GM18526 (cell line): ENCODE data around the gene OTUB2.

Source experiments
- POLR2A ChIP-seq: IDR thresholded peaks from 3 replicates; pipeline ENCODE4 v1.6.1; 2011; ENCODE audit not compliant: insufficient read length; ENCODE audit errors: extremely low read depth

The OTUB2 gene

DNA sequence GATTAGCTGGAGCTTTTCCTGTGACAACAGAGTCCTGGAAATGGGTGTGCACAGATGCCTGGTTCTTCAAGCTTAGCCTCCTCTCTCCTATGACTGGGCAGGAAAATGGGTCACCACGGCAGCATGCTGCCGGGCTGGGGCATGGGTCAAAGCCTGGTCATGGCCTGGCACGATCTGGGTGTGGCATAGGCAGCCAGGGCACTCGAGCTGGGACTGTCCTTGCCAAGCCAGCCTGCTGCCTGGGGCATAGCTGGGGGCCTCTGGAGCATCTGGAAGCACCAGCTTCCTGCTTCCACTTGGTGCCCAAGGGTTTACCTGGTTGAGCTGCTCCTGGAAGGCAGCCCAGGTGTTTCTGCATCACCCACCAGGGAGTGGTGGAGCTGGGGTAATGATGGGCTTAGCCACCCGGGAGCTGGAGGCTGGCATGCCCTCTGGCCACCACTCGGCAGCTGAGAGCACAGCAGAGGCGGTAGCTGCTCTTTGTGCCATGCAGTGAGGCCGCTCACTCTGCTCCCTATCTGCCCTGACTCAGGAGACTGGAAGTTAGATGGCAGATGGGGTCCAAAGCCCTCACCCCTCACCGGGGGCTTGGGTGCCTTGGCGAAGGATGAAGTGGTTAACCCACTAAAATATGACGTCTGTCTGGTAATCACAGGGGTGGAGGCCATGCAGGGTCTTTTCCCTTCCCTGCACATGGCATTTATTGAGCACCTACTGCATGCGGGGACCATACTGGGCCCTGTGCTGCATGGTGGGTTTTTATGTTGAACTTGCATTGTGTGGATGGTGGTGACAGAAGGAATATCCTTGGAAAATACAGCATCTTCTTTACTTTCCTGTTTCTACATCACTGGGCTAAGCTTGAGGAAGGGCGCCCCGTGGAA, 1.7 kb downstream of the OTUB2 start:
- no peak for TF ChIP-seq POLR2A

DNA sequence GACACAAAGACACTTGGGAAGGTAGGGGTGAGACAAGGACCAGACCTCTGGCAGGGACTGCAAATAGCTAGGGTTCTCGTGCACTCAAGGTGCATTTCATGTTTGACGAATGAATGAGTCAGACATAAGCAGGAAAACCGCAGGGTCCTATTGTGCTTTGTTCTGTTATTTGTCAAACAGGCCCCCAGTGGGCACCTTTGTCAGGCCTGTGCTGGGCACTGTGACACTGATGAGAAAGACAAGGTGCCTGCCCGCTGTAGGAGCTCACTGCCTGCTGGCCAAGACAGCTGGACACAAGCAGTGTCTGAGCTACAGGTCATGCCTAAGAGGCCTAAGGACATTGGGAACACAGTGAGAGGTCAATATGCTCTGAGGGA, 2.3 kb downstream of the OTUB2 start:
- TF ChIP-seq POLR2A = no peak

DNA sequence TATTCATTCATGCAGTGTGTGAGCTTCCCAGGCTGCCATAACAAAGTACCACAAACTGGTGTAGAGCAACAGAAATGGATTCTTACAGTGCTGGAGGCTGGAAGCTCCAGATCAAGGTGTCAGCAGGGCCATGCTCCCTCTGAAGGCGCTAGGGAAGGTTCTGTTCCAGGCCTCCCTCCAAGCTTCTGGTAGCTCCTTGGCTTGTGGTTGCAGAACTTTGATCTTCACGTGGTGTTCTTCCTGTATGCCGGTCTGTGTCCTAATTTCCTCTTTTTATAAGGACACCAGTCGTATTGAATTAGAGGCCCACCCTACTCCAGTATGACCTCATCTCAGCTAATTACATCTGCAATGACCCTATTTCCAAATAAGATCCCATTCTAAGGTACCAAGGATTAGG, 3.1 kb downstream of the OTUB2 start:
- no peak for TF ChIP-seq POLR2A

DNA sequence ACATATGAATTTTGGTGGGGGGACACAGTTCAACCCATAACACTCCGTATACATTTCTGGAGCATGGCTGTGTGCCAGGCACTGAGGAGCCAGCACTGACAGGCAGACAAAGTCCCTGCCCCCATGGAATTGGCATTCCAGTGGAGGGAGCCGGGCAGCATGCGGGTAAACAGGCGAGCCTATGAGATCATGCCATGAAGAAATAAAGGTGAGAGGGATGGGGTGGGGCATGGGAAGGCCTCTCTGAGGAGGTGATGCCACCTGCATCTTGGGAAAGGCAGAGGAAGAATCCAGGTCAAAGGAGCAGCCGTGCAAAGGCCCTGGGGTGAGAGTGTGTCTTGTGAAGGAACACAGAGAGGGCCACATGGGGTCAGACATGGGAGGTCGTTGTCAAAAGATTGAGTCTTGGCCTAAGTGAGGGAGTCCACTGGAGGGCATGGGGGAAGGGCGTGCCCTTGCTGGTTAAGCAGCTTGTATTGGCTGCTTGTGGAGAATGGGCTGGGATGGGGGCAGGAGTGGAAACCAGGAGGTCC, 3.6 kb downstream of the OTUB2 start:
- no peak for TF ChIP-seq POLR2A

DNA sequence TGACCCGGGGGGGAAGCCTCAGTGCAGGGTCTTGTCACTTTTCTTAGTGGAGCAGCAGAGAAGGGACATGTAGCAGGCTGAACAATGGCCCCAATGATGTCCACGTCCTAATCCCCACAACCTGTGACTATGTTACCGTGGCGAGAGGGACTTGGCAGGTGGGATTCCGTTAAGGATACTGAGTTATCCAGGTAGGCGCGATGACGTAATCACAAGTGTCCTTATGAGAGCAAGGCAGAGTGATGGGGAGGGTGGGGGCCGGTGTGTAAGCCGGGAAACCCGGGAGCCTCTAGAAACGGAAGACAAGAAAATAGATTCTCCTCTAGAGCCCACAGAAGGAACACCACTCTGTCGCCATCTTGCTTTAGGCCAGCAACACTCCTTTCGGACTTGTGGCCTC, 4.4 kb downstream of the OTUB2 start:
- no peak for TF ChIP-seq POLR2A

DNA sequence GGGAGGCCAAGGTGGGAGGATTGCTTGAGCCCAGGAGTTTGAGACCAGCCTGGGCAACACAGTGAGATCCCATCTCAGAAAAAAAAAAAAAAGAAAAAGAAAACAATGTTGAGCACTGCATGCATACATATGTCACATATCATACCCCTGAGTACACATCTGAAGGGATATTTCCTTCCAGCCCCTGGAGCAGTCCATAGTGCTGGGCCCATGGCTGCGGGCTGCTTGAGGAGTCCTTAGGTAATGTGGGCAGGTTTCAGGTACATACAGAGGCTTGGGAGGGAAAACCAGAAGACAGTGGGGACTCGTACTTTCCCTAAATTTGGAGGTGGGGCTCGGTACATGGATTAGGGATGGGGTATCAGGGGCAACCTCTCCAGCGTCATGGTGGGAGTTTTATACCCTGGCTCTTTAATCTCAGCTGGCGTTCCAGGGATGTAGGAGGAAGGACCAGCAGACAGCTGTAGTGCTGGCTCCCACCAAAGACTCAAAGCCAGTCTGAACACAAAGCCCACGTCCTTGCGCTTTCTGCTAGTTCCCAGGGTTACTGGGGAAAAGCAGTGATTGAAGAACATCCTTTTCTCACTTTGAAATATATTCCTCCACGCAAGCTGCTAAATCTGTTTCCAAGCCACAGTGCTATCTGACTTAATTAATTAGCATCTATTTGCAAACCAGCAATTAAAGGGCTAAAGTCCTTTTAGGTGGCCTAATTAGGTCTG, 5.2 kb downstream of the OTUB2 start:
- no peak for TF ChIP-seq POLR2A

DNA sequence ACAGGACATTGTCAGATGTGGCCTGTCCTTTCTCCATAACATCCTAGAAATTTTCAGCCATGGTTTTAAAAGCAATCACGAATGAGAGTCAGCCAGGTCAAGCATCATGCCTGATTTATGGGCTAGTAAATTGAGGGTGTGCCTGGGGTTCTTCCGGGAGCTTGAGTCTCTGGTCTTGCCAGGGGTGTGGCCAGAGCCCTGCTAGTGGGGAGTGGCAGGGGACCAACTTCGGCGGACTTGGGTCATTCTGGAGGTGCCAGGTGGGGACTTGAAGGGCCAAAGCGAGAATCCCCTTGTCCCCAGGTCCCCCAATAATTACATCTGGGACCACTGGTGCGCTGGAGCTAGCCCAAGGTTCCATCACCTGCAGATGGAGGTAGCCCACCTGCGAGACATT, 5.7 kb downstream of the OTUB2 start:
- no peak for TF ChIP-seq POLR2A

DNA sequence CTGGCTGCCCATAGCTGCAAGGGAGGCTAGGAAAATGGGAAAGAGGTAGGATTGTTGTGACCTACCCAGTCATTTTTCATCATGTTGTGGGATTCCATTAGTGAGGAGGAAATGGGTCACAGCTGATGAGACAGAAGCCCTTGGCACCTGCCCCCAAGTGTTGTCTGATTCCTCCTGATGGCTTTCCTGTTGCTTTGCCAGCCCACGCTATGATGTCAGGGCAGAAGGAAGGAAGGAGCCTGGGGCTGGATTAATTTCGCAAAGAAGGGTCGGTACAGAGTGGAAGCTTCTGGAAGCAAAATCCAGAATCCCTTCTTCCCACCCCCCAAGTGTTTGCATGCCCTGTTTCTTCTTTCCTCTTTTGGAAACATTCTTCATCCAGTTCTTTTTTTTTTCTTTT, 8.7 kb downstream of the OTUB2 start:
- no peak for TF ChIP-seq POLR2A

DNA sequence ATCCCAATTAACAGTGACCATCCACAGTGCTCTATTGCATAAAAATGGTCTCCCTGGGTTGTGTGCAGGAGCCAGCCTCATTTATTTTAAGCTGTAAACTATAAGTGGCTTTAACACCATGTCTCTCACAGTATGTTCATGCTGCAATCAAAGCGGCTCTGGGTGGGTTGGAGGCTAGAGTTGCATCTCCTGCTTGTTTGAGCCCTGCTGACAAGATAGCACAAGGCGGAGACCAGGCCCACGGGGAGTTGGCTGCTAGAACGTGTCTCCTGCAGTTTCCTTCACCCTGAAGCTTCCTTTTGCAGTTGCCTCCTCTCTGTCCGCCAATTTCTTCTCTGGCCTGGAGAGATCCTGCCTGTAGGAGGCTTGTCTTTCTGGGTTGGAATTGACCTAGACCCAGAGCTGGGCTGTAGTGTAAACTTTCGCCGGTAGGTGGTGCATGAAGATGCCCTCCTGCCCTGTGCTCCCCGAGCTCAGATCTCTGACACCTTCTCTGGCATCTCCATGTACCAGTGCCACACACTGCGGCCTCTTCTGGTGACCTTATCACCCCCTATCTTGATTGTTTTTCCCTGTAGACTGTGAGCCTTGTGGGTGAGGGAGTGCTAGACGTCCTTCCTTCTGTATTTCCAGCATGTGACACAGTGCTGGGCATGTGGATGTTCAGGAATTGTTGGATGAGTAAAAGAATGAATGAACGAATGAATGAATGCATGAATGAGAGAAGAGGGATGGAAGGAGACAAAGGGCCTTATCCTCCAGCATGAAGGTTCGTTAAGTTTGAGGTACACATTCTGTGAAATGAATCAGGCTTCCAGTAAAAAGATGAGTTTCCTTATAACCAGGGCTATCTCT, 10.4 kb downstream of the OTUB2 start:
- no peak for TF ChIP-seq POLR2A

DNA sequence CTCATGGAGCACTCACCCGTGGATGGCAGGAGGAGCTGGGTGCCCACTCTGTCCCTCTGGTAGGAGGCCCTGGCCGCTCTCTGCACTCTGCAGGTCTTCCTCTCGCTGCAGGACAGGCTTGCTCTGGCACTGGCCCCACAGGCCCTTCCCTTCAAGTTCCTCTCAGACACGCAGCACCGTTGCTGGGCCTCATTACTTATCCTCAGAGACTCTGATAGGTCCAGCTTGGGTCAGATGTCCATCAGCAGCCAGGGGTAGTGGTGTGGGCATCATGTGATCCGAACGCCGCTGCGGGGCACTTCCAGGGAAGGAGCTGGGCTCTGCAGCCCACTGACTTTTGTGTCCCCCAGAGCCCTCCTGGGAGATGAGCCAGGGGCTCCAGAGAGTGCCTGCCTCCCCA, 11.8 kb downstream of the OTUB2 start:
- TF ChIP-seq POLR2A = no peak

DNA sequence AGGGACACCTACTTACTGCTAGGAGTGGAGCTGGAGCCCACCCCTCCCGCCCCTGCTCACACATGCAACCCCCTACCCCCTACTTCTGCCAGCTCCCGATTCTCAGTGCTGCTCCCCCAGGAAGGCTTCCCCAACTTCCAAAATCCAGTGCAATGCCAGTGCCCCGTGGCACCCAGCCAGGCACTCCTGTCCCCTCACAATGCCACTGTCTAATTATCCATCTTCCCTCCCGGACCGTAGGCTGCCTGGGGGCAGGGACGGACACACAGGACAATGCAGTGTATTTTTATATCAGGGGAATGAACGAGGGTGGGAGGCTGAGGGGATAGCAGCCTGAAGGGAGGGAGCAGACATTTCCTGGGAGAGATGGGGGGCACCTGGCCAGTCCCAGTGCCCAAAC, 12.4 kb downstream of the OTUB2 start:
- TF ChIP-seq POLR2A = no peak

DNA sequence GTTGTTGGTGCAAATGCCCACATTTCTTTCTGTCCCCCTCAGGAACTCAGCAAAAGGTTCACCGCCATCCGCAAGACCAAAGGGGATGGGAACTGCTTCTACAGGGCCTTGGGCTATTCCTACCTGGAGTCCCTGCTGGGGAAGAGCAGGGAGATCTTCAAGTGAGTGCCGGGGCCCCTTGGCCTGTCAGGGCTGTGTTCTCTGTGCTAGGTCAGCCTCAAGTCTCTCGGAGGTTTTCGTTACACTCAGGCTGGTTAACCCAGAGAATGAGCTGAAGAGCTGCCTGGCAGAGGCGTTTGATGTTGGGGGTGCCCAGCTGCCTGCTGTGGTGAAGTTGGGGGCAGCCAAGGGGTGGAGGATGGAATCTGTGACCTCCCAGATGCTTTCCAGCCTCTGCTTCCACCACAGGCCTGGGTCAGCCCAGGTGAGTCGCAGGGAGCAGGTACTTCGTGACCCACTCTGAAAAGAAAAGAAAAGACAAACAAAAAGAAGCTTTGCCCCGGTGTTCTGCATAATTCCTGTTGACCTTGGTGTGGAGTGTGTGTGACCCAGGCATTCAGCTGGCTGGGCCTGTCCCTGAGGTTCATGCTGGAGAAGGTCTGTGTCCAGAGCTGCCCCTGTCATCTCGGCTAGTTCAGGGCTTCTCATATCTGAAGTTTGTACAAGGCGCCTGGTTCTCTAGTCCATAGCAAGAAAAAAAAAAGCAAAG, 12.9 kb downstream of the OTUB2 start:
- no peak for TF ChIP-seq POLR2A

DNA sequence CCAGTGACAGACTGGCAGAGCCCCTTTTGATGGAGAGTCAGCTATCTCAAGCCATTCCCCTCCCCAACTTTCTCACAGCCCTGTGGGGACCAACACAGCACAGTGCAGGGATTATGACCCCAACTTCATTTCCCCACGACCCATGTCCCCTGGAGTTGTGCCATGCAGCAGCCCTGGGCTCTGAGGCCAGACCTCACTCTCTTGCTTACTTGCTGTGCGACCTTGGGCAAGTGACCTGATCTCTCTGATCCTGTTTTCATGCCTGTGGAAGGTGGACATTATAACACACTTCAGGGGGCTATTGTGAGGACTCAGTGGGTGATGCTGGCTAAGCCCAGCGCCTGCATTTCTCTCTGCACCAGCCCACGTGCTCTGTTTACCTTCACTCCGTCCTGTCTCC, 14.1 kb downstream of the OTUB2 start:
- no peak for TF ChIP-seq POLR2A

DNA sequence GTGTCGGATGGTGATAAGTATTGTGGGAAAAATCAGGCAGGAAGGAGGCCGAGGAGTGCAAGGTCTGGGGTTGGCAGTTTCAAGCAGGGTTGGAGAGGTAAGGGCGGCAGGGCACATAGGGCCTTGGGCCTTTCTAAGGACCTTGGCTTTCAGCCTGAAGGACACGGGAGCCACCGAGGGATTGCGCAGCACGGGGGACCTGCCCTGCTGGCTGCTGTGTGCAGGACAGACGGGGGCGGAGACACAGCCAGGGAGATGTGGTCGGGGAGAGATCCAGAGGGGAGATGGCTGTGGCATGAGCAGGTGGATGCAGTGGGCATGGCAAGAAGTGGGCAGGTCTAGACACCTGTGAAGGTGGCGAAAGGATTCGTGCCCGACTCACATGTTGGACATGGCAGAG, 14.7 kb downstream of the OTUB2 start:
- no peak for TF ChIP-seq POLR2A
